GOT3 (cell line): ENCODE results near the gene NR3C2.

Source experiments
- DNase-seq: peaks from one replicate; lab custom pipeline; 2025; ENCODE audit warnings: mixed read lengths; lab: John Stamatoyannopoulos, UW

Gene NR3C2

GRCh38 chr4:148265627-148266026 is 176.6 kb downstream of the NR3C2 start:
- DNase-seq, result no peak

DNA sequence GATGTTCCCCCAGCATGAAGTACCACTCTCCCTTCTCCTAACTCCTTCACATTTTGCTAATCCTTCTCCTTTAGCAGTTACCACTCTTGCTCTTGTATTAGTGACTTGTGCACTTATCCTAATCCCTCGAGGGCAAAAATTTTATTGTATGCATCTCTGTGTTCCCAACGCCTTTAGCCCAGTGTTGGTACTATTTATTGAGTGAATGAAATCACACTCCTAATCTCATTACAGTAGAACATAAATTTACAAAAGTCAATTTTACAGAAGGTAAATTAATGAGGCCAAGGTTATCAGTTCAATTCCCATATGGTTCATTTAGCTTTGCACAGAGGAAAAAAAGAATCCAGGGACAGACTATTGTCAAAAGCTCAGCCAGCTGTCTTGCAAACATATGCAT is 178.4 kb downstream of the NR3C2 start:
- DNase-seq, result no peak

GRCh38 chr4:148263127-148263526 is 179.1 kb downstream of the NR3C2 start:
- DNase-seq, result no peak

DNA sequence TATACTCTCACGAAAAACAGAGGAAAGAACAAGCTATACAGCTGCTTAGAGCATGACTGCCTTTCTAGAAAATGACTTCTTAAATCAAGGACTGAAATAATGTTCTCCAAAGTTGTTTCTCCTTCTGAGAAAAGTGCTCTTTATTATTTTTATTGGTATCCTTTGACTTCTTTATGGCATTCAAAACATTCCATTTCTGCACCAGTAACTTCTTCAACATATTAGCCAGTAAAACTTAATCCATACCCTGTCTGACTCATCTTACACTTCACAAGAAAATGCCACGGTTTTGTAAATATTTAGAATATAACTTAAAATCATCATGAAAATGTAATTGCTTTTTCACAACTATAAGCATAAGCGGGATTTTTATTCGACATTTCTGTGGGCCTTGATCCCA is 180.4 kb downstream of the NR3C2 start:
- DNase-seq, result no peak

DNA sequence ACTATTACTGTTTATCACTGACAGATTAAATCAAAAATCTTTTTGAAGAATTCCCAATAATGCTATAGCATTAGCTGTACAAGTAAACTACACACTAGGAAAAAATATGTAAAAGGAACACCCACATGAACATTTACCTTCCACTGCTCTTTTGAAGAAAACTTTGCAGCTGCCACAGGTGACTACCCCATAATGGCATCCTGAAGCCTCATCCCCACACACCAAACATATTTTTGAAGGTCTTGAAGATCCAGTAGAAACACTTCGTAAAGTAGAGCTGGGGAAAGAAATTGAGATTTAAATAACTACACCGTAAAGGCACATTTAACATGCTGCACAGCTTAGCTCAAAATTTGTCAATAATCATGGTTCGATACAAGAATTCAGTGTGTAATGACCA is 182.4 kb downstream of the NR3C2 start:
- no peak for DNase-seq

DNA sequence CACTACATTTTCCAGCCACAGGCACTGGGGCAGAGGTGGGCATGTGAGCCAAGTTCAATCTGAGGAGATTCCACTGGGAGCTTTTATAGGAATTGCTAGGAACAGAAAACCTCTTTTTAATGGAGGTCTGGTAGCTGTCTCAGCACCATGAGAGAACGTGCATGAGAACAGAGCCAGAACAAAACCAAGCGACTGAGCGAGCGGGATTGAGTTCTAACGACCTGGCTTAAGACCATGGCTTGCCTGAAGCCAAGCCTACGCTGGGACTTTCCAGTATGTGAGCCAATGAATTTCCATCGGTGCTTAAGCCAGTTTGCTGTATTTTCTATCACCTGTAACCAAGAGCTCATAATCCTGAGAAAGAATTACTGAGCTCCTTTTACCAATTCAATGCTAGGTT is 183.7 kb downstream of the NR3C2 start:
- no peak for DNase-seq

GRCh38 chr4:148255344-148255720 is 186.9 kb downstream of the NR3C2 start:
- DNase-seq, result no peak

- no peak for DNase-seq
These were observed 187.4 kb downstream of the NR3C2 start for GRCh38 chr4:148254621-148255343.

DNA sequence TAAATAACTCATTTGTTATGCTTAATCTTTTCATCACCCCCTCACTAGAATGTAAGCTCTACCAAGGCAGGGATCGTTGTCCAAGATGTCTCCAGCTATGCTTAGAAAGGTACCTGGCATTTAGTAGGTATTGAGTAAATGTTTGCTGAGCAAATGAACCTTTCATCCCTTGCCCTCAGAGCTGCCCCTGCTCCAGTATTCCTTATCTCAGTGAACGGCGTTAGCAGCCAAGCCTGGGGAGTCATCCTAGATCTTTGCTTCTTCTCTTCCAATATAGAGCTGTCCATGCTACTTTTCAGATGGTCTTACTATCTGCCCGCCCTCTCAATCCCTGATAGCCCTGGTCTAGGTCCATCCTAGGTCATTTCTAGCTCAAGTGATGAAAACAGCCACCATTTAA is 188.4 kb downstream of the NR3C2 start:
- no peak for DNase-seq

- no peak for DNase-seq
These were observed 193.4 kb downstream of the NR3C2 start for GRCh38 chr4:148248824-148249223.

GRCh38 chr4:148245015-148245414 is 197.2 kb downstream of the NR3C2 start:
- DNase-seq, result no peak

DNA sequence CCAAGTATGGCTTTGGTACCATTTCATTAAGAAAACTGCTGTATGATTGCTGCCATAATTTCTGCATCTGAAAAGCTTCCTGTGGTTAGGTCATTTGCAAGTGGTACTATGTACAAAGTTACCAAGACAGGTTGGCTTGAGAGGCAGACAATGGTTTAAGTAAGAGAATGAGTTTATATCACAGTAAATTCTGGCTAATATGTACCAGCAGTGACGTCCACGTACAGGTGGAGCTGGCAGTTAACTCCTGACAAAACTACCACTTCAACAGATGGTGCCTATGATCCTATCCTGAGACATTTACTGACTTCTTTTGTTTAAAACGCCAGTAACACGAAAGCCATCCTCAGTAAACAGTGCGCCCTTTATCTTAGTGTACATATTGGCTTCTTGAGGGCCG is 198.4 kb downstream of the NR3C2 start:
- no peak for DNase-seq

GRCh38 chr4:148240241-148240640 is 202.0 kb downstream of the NR3C2 start:
- DNase-seq, result no peak

GRCh38 chr4:148239494-148239985 is 202.7 kb downstream of the NR3C2 start:
- no peak for DNase-seq

DNA sequence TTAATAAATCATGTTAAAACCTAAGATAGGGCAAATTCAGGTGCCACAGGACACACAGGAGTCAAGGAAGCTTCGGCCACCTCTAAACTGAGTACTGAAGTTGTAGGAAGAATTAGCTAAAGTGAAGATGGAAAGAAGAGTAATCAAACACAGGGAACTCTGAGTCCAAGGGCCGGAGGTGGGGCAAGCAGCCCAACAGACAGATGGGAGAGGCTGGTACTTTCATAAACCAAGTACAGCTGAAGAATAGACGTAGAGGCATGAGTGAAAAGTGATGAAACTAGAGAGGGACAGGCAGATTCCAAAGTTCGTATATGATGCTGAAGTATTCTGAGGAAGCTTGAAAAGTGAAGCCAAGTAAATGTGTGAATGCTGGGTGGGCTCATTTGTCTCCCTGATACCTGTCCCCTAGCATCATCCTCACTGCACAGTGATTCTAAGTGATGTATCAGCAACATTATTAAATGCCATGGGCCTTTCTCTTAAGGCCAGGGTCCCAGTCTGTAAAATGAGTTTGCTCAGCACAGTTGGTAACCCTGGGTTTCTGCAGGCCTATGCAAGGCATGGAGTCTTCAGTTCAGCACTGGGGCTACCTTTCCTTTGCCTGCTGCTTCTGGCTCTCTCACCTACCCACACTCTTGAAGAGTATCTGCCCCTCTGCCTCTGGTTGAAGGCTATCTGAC is 203.3 kb downstream of the NR3C2 start:
- DNase-seq, result no peak

DNA sequence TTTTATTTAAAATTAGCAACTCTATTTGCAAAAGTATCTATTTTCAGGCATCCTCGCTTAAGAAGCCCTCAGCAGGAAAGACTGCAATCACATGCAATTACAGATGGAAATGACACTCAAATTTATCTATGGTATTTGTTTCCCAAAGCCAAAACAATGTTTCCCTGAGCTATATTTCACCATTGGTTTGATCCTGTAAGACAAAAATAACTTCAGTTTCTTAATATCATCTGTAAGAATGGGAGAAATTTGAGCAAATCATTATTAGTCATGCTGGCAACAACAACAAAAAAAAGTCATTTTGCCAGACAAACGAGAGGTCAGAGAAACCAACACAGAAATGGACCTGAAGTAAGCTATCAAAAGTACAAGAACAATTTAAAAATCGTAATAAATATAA is 204.1 kb downstream of the NR3C2 start:
- no peak for DNase-seq

DNA sequence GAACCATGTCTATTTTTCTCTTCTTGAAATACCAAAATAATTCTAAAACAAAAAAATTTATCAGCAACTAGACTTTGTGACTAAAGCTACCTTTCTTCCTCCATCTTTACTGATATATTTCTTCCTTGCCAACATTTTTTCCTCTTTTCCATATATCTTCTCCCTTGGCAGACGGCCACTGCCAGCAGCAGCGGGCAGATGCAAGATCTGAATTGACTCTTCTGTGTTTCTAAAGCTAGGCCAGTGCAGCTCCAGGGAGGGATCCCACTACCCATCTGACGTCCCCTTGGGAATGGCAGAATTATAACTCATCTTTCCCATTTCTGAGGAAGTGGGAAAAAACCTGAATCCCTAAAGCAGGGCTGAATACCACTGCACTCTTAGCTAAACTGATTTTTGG is 206.4 kb downstream of the NR3C2 start:
- DNase-seq, result no peak

DNA sequence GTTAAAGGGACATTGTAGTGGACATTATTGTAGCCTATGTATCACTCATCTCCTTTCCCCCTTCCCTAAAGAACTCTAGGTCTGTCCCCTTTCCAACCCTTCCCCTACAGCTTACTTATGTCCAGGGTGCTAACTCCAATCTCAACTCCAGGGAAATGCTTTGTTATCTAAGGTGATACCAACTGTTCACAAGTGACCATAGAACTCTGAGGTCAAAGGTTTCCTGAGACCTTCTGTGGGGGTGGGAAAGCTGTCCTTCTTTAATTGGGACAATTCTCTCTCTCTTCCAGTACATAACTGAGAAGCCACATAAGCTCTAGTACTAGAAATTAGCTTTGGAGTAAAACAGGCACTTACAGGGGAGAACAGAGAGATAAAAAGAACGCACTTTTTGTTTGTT is 212.4 kb downstream of the NR3C2 start:
- DNase-seq, result no peak

DNA sequence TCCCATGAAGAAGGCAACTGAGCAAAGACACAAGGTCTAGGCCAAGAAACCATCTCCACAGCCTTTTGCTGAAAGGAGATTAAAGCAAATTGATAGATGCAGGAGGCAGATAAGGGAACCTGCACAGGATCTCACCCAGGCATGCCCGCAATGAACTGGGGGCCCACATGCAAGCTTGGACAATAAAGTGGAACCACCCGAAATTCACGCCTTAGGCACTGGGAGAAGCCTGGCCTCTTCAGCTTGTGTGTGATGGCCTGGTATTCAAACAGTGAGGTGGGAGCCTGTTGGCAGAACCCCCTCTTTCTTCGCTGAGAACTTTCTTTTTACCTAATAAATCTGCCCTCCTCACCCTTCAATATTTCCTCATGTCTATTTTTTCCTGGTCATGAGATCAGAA is 213.2 kb downstream of the NR3C2 start:
- DNase-seq, result no peak

DNA sequence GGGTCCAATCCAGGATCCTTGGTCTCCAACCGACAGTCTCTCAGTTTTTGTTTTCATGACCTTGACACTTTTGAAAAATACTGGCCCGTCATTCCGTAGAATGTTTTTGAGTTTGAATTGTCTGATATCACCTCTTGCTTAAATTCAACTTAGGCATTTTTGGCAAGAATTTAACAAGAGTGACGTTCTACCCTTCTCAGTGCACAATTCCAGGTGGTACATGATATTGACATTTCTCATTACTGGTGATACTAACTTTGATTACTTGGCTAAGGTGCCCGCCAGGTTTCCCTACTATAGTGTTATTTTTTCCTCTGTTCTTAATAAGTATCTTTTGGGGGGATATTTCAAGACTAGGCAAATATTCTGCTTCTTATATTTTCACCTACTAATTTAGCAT is 215.1 kb downstream of the NR3C2 start:
- no peak for DNase-seq

- no peak for DNase-seq
These were observed 215.9 kb downstream of the NR3C2 start for GRCh38 chr4:148226341-148226740.

GRCh38 chr4:148225639-148226038 is 216.6 kb downstream of the NR3C2 start:
- no peak for DNase-seq

GRCh38 chr4:148224476-148224875 is 217.7 kb downstream of the NR3C2 start:
- DNase-seq, result no peak
